Chondrocyte (in vitro differentiated cells): Measurements from ENCODE around the gene ITPK1. TPM values are rescaled to one million over a fixed set of nuclear protein-coding genes. Genes with fewer than 3 reads are reported as not detected.

Experiments used
- DNase-seq: peaks from one replicate; pipeline ENCODE4 v3.0.0; 2021; ENCODE audit warnings: mixed read lengths, low spot score
- H3K27ac Mint-ChIP-seq: one replicate; pipeline ENCODE4 v1.8.0; 2021; ENCODE audit warnings: mild to moderate bottlenecking, moderate library complexity, mixed read lengths; ENCODE audit not compliant: unreplicated experiment
- H3K27me3 Mint-ChIP-seq: 2 replicates; pipeline ENCODE4 v1.8.0; 2021; ENCODE audit warnings: low read depth, mixed read lengths
- H3K36me3 Mint-ChIP-seq: 2 replicates; pipeline ENCODE4 v1.8.0; 2021; ENCODE audit warnings: low read depth, mixed read lengths
- H3K4me1 Mint-ChIP-seq: 2 replicates; pipeline ENCODE4 v1.8.0; 2021; ENCODE audit warnings: low read depth, mild to moderate bottlenecking, mixed read lengths
- H3K4me3 Mint-ChIP-seq: one replicate; pipeline ENCODE4 v1.8.0; 2021; ENCODE audit warnings: mild to moderate bottlenecking, moderate library complexity, mixed read lengths; ENCODE audit not compliant: unreplicated experiment
- H3K9me3 Mint-ChIP-seq: 2 replicates; pipeline ENCODE4 v1.8.0; 2021; ENCODE audit warnings: low read depth, mixed read lengths
- CTCF ChIP-seq: fragments of 200-600 bp; sonication (generic); IDR thresholded peaks from 2 replicates; pipeline ENCODE4 v1.5.0; 2021; ENCODE audit warnings: antibody characterized with exemption, mild to moderate bottlenecking, moderate library complexity
- total RNA-seq: library from RNA; stranded (reverse); gene quantifications from 3 replicates; pipeline ENCODE4 v1.2.1, GENCODE V29; 2021

Gene ITPK1
- total RNA-seq, 1 donor from 2014 or later = 27.7 TPM

- TF ChIP-seq CTCF = no peak
- Mint-ChIP-seq H3K4me1 (peaks cover 81% of the 10 kb centered on the region), H3K27ac (no peak overlapping the region), H3K4me3 (no peak overlapping the region), H3K27me3 (no peaks in the 10 kb centered on the region), H3K36me3 (no peaks in the 10 kb centered on the region), H3K9me3 (no peaks in the 10 kb centered on the region)
- no peak for DNase-seq
Measured at GRCh38 chr14:93040443-93040842, 75.3 kb downstream of the ITPK1 start.

GRCh38 chr14:93039649-93040315, 75.9 kb downstream of the ITPK1 start:
- Mint-ChIP-seq H3K4me1 (peaks cover 81% of the 10 kb centered on the region), H3K27me3 (no peaks in the 10 kb centered on the region), H3K4me3 (no peak overlapping the region), H3K36me3 (no peaks in the 10 kb centered on the region), H3K27ac (no peak overlapping the region), H3K9me3 (no peaks in the 10 kb centered on the region)
- DNase-seq = no peak
- no peak for TF ChIP-seq CTCF

GRCh38 chr14:93037351-93037750, 78.4 kb downstream of the ITPK1 start:
- no peak overlapping the region for H3K27ac Mint-ChIP-seq
- no peaks in the 10 kb centered on the region for H3K9me3 Mint-ChIP-seq
- DNase-seq = no peak
- H3K4me1 Mint-ChIP-seq = peaks cover 78% of the 10 kb centered on the region
- no peak overlapping the region for H3K4me3 Mint-ChIP-seq
- H3K36me3 Mint-ChIP-seq = no peaks in the 10 kb centered on the region
- no peak for TF ChIP-seq CTCF
- no peaks in the 10 kb centered on the region for H3K27me3 Mint-ChIP-seq

- no peak for DNase-seq
- Mint-ChIP-seq H3K4me3 (no peak overlapping the region), H3K36me3 (no peaks in the 10 kb centered on the region), H3K27ac (peak overlapping the region; percentile 12), H3K4me1 (peaks cover 77% of the 10 kb centered on the region), H3K9me3 (no peaks in the 10 kb centered on the region), H3K27me3 (no peaks in the 10 kb centered on the region)
- TF ChIP-seq CTCF = no peak
Measured at GRCh38 chr14:93036652-93037345, 78.9 kb downstream of the ITPK1 start.

GRCh38 chr14:93035917-93036651, 79.6 kb downstream of the ITPK1 start:
- no peak overlapping the region for H3K4me3 Mint-ChIP-seq
- H3K4me1 Mint-ChIP-seq = peaks cover 76% of the 10 kb centered on the region
- no peaks in the 10 kb centered on the region for H3K9me3 Mint-ChIP-seq
- H3K27me3 Mint-ChIP-seq = no peaks in the 10 kb centered on the region
- no peak for TF ChIP-seq CTCF
- H3K27ac Mint-ChIP-seq = peak overlapping the region; percentile 12
- no peaks in the 10 kb centered on the region for H3K36me3 Mint-ChIP-seq
- DNase-seq = no peak
